Cardiac muscle cell (in vitro differentiated cells and primary cell): ENCODE measurements around the gene CAMKMT. TPM values are rescaled to one million over a fixed set of nuclear protein-coding genes. Genes with fewer than 3 reads are reported as not detected.

Source experiments
- DNase-seq, 2 donors: peaks; one replicate each; pipeline versions ENCODE4 v3.0.0 to v3.0.0-alpha.2; 2010 to 2017; ENCODE audit warnings: low read depth in 1 of 2, low spot score in 1 of 2
- H3K27ac ChIP-seq: fragments of 200-600 bp; sonication (generic); 2 replicates; pipeline ENCODE4 v1.5.1; 2016
- H3K27me3 ChIP-seq: fragments of 200-600 bp; sonication (generic); 2 replicates; pipeline ENCODE4 v1.6.0; 2016; ENCODE audit warnings: control low read depth
- H3K36me3 ChIP-seq: fragments of 200-600 bp; sonication (generic); 2 replicates; pipeline ENCODE4 v1.5.1; 2016; ENCODE audit warnings: control low read depth
- H3K4me1 ChIP-seq: fragments of 200-600 bp; sonication (generic); 2 replicates; pipeline ENCODE4 v1.8.1; 2017; ENCODE audit warnings: low read depth, mild to moderate bottlenecking, mixed run types
- H3K4me3 ChIP-seq: fragments of 200-600 bp; sonication (generic); 2 replicates; pipeline ENCODE4 v1.5.1; 2016; ENCODE audit warnings: mild to moderate bottlenecking
- H3K9me3 ChIP-seq: fragments of 200-600 bp; sonication (generic); 2 replicates; pipeline ENCODE4 v1.5.1; 2017; ENCODE audit warnings: low read depth, mild to moderate bottlenecking, control low read depth
- polyA plus RNA-seq: library from polyadenylated mRNA; unstranded; fragments of >200 nt; fragmentation: Nextera tagmentation; extraction: Ambion mirVana; gene quantifications from 2 replicates; pipeline ENCODE4 v1.2.1, GENCODE V29; 2016
- total RNA-seq: library from RNA; depleted of rRNA; stranded (reverse); fragments of >200 nt; gene quantifications from 2 replicates; pipeline ENCODE4 v1.2.3, GENCODE V29; 2016
- TF ChIP-seq, protein P1 (sequence below): IDR thresholded peaks from 2 replicates; pipeline ENCODE4 v1.5.1; 2012; ENCODE audit warnings: low read depth, mild to moderate bottlenecking, low read length

The CAMKMT gene
- total and polyA plus RNA-seq, 2 experiments from 2014 or later, result 16.9 to 20.6 TPM

DNA sequence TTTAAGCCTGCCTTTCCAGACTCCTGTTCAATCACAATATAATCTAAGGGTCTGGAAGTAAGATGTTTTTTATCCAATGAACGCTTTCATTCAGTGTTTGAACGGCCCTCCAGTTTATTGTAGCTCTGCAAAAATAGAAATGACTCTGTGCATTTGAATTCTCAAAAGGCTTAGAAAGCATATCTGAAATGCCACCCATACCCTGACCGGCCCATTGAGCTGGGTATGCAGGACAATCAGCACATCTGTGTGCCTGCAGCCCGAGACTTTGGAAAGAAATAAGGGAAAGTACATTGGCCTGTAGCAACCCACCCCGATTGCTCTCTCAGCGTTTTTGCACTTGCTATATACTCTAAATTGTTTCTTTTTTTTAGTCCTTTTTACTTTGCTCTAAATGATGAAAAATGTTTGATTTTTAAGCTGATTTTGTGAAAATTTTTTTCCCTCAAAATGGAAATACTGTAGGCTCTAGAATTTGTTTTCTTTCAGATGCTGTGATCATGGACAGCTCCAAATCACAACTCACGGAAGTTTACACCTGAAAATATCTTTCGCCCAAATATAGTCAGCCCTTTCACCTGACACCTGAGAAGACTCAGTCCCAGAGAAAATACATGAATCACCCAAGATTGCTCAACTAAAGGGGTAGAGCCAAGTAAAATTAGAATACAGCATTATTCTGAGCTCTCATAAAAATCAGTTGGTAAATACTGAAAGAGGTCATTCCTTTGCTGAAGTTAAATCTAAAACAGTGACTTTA is 385.3 kb downstream of the CAMKMT start:
- no peak for DNase-seq
- TF ChIP-seq, protein P1, sequence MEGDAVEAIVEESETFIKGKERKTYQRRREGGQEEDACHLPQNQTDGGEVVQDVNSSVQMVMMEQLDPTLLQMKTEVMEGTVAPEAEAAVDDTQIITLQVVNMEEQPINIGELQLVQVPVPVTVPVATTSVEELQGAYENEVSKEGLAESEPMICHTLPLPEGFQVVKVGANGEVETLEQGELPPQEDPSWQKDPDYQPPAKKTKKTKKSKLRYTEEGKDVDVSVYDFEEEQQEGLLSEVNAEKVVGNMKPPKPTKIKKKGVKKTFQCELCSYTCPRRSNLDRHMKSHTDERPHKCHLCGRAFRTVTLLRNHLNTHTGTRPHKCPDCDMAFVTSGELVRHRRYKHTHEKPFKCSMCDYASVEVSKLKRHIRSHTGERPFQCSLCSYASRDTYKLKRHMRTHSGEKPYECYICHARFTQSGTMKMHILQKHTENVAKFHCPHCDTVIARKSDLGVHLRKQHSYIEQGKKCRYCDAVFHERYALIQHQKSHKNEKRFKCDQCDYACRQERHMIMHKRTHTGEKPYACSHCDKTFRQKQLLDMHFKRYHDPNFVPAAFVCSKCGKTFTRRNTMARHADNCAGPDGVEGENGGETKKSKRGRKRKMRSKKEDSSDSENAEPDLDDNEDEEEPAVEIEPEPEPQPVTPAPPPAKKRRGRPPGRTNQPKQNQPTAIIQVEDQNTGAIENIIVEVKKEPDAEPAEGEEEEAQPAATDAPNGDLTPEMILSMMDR, result no peak
- Histone ChIP-seq H3K36me3 (no peaks in the 10 kb centered on the region), H3K27me3 (no peaks in the 10 kb centered on the region), H3K9me3 (no peaks in the 10 kb centered on the region), H3K4me1 (no peaks in the 10 kb centered on the region), H3K27ac (no peak overlapping the region), H3K4me3 (no peak overlapping the region)

DNA sequence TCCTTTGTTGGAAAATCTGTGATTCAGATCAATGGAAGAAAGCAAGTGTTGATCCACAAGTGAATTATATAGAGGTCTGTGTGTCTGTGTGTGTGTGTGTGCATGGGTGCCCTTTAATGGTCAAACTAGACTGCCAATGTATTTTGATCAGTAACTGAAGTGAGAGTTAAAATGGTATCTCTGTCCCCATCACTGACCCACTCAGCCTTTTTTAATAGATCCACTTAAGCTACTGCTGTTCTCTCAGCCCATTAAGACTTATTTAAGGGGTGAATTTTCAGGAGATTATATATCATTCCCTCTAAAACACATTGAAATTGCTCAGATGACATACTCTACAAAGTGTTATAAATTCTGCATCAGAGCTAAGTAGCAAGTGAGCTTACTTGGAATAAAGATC is 386.0 kb downstream of the CAMKMT start:
- Histone ChIP-seq H3K4me1 (no peaks in the 10 kb centered on the region), H3K27ac (no peak overlapping the region), H3K9me3 (no peaks in the 10 kb centered on the region), H3K36me3 (no peaks in the 10 kb centered on the region), H3K27me3 (no peaks in the 10 kb centered on the region), H3K4me3 (no peak overlapping the region)
- TF ChIP-seq, protein P1, result no peak
- DNase-seq, result no peak

DNA sequence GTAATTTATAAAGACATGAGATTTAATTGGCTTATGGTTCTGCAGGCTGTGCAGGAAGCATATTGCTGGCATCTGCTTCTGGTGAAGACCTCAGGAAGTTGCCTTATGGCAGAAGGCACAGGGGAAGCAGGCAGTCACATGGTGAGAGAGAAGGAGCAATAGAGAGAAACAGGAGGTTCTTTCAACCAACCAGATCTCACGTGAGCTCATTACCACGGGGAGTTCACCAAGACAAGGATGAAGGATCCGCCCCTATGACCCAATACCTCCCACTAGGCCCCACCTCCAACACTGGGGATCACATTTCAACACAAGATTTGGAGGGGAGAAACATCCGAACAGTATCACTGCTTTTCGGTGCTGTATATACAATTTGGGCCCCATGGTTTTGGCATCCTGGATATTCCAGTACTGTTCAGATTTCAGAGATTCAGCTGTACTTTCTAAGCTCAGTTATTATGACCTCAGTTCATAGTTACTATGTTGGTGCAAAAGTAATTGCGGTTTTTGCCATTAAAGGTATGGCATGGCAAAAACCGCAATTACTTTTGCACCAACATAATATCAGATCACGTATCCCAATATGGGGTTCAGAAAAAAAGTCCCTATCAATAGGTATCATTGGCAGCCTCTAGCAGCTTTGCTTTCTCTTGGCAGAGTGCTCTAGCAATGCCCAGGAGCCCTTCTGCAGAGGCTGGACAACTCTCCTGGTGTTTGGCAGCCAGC is 390.2 kb downstream of the CAMKMT start:
- DNase-seq, result no peak
- H3K4me3 ChIP-seq, result no peak overlapping the region
- H3K27ac ChIP-seq, result no peak overlapping the region

DNA sequence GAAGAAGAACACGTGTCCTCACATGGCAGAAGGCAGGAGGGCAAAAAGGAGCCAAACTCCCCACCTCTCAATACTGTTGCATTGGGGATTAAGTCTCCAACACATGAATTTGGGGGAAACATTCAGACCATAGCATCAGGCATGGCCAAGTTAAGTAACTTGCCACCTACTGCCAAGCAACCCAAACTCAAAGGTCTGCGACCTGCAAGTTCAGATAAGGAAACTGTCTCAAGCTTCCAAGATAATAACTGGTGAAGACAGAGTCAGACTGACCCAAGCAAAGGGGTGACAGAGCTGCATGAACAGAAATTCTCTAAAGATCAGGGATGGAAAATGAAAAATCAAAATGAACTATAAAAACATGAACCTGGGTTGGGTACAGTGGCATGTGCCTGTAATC is 391.0 kb downstream of the CAMKMT start:
- DNase-seq, result no peak
- Histone ChIP-seq H3K36me3 (no peaks in the 10 kb centered on the region), H3K4me3 (no peak overlapping the region), H3K27me3 (no peaks in the 10 kb centered on the region), H3K9me3 (no peaks in the 10 kb centered on the region), H3K4me1 (no peaks in the 10 kb centered on the region), H3K27ac (no peak overlapping the region)
- TF ChIP-seq, protein P1, result no peak

More for the DNA sequence above, 390.2 kb downstream of the CAMKMT start:
- Histone ChIP-seq H3K27me3 (no peaks in the 10 kb centered on the region), H3K36me3 (no peaks in the 10 kb centered on the region), H3K9me3 (no peaks in the 10 kb centered on the region), H3K4me1 (no peaks in the 10 kb centered on the region)
- TF ChIP-seq, protein P1, result no peak

DNA sequence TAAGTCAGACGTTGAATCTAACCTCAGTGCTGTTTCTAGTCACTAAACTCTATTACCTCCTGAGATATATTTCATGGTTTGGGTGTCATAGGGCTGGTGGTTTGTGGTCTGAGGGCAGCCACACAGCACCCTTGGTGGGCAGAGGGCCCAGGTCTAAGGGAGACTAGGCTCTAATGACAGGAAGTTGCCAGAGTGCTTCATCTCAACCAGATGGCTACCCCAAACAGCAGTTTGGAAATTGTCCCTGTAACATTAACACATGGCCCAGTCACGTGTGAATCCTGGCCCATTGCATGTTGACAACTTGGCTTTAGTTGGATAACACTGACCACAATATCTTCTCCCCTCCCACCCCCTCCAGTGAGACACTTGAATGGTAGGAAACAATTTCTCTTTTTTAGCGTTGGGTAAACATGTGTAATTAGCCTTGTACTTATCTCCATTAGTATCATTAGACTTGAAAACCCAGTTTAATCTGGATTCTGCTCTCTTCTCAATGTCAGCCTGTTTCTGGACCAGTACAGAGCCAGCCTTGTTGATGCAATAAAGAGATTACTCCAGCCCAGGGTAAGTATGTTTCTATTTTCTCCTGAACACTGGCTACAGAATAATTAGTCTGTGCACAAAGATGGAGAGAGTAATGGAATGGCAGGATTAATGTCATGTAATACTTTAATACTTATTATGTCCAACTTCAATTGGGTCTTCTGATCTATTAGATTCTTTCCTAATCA is 392.0 kb downstream of the CAMKMT start:
- DNase-seq, result peak in 1 of 2 donors; percentile 46
- TF ChIP-seq, protein P1, result no peak
- no peaks in the 10 kb centered on the region for H3K9me3 ChIP-seq

More for the DNA sequence above, 392.0 kb downstream of the CAMKMT start:
- Histone ChIP-seq H3K36me3 (no peaks in the 10 kb centered on the region), H3K27me3 (no peaks in the 10 kb centered on the region), H3K27ac (no peak overlapping the region), H3K4me3 (no peak overlapping the region), H3K4me1 (no peaks in the 10 kb centered on the region)
